ENCODE measurements around the gene TRDMT1.

The TRDMT1 gene, protein sequence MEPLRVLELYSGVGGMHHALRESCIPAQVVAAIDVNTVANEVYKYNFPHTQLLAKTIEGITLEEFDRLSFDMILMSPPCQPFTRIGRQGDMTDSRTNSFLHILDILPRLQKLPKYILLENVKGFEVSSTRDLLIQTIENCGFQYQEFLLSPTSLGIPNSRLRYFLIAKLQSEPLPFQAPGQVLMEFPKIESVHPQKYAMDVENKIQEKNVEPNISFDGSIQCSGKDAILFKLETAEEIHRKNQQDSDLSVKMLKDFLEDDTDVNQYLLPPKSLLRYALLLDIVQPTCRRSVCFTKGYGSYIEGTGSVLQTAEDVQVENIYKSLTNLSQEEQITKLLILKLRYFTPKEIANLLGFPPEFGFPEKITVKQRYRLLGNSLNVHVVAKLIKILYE

DNA sequence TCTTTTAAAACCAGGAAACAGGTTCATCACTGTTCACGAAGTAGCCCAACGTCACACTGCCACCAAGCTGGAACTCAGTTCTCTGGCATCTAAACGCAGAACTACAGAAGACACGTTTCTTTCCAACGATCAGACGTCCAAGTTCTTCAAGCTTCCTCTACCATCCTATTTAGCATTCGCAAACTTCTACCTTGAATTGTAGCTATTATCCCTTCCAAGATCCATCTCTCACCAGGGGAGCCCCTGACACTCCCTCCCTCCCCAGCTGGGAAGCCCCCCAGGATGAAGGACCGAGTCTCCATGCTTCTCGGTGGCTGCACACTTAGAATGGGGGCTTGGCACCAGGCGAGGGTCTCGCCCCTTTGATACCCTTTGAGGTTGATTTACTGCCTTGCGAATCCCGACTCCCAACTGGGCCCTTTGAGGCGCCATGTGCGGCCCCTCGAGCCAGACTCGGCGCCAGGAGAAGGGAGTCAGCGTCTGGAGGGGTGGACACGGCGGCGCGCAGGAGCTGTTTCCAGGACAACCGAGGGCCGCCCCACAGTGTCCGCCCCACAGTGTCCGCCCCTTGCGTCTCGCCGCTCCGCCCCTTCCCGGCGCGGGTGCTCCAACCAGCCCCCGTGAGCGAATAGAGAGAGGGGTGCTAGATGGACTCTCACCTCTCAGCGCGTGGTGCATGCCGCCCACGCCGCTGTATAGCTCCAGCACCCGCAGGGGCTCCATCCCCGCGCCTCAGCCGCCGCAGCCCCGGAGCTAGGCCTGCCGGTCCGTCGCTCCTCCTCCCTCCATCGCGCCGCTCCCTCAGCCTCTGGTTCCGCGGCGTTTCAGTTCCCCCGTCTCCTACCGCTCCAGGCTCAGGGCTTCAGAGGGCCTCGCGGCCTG, at the start of gene TRDMT1:
Gene TRDMT1, minus strand, starts transcription at position 761 of the 882 bp plus-strand sequence. Its CDS starts 38 bp downstream, at position 723.
- peak; percentile 61 to 73 (median 67) for DNase-seq (ENCODE audit: low read depth in 3 of 3)

GRCh38 chr10:17250736-17251135, 49.3 kb upstream of the TRDMT1 start:
- DNase-seq (ENCODE audit: low read depth in 3 of 3) = no peak

DNA sequence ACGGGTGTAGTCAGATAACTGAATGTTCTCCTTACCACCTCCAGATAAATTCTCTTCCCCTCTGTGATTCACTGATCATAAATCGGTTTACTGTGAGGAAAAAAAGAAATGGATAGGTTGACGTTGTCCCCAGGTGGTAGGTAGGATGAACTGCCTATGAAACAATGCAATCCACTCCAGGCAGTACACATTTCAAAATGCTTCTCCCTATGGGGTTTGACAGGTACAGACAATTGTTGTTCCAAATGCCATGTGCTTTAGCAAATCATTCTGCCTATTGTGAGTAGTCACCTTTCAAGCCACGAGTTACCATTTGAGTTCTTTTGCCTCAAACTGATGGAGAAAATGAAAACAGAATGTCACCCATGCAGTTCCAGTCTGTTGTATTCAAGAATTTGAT, 48.3 kb upstream of the TRDMT1 start:
- DNase-seq (ENCODE audit: low read depth in 3 of 3) = no peak

- no peak for DNase-seq (ENCODE audit: low read depth in 3 of 3)
Observed at GRCh38 chr10:17248964-17249363, 47.5 kb upstream of the TRDMT1 start.

DNA sequence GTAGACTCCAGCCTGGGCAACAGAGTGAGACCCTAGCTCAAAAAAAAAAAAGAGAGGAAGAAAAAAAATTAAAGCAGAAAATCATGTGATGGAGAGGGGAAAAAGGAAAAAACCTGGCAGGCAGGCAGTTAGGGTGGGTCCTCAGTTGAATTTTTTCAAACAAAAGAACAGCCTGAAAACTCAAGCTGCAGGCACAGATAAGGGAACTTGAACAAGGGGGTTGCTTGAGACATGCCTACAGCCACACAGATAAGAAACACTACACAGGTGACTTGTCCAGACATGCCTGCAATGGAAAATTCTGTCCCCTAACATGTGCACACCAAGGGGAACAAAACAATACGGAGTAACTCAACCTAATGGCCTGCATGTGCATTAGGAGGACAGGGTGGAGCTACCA, 45.7 kb upstream of the TRDMT1 start:
- DNase-seq (ENCODE audit: low read depth in 3 of 3) = no peak

- DNase-seq (ENCODE audit: low read depth in 3 of 3) = no peak
Observed at GRCh38 chr10:17244700-17245365, 43.4 kb upstream of the TRDMT1 start.

DNA sequence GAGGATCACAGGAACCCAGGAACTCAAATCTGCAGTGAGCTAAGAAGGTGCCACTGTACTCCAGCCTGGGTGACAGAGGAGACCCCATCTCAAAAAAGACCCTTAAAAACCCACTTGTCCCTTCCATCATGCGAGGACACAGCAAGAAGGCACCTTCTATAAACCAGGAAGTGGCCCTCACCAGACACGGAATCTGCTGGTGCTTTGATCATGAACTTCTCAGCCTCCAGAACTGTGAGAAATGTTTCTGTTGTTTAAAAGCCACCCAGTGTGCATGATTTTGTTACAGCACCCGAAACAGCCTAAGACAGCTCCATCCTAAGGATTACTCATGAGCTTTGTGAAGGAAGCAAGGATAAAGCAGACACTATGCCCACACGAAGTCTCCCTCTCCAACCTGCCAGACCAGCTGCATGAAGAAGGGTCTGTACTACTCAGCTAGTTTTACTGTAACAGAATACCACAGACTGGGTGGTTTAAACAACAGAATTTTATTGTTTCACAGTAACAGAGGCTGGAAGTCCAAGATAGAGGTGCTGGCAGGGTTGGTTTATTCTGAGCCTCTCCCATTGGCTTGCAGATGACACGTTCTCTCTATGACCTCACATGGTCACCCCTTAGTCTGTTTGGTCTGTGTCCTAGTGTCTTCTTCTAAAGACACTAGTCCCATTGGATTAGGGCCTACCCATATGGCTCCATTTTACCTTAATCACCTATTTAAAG, 40.3 kb upstream of the TRDMT1 start:
- no peak for DNase-seq (ENCODE audit: low read depth in 3 of 3)

DNA sequence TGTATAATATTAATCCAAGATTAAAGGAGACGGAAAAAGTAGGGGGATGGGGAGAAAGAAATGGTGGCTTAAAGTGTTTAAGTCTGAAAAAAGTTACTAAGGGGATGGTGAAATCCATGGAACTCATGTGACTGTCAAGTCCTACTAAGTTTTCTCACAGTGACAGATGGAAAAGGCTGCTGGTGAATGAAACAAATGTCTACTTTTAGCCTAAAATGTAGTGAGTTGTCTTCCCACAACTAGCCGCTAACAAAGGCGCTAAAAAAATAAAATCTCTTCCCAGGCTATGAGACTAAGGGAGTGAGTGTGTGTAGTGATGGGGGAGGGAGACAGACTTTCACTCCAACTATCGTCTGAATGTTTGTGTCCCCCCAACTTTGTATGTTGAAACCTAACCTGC, 39.1 kb upstream of the TRDMT1 start:
- no peak for DNase-seq (ENCODE audit: low read depth in 3 of 3)

GRCh38 chr10:17240096-17240495, 38.6 kb upstream of the TRDMT1 start:
- no peak for DNase-seq (ENCODE audit: low read depth in 3 of 3)

DNA sequence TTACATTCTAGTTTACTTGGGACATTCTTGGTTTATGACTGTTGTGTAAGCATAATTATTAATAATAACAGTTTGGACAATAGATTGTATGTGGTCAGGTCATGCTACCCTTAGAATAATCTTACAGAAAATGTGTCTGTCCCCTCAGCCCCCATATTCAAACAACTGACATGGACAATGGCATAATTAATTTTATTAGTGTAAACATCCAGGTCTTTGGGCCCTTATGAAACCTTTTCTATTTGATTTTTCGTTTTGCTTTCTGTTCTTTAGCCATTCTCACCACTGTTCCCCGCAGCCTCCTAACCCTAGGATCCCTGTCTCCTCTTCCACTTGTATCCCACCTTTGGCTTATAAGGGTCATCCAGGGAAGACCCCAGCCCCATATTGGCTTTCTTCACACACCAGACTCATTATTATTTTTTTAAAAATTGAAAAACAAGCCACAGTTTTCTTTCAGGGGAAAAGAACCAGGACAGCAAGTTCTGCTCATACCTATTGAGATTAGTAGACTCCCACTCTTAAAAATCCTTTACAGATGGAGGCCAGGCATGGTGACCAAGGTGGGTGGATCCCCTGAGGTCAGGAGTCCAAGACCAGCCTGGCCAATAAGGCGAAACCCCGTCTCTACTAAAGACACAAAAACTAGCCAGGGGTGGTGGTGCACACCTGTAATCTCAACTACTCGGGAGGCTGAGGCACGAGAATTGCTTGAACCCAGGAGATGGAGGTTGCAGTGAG, 38.0 kb upstream of the TRDMT1 start:
- DNase-seq (ENCODE audit: low read depth in 3 of 3) = no peak

GRCh38 chr10:17238445-17239291, 37.2 kb upstream of the TRDMT1 start:
- DNase-seq (ENCODE audit: low read depth in 3 of 3) = no peak

- no peak for DNase-seq (ENCODE audit: low read depth in 3 of 3)
Observed at GRCh38 chr10:17237915-17238444, 36.5 kb upstream of the TRDMT1 start.

- DNase-seq (ENCODE audit: low read depth in 3 of 3) = no peak
Observed at GRCh38 chr10:17237149-17237527, 35.7 kb upstream of the TRDMT1 start.

GRCh38 chr10:17236468-17237148, 35.1 kb upstream of the TRDMT1 start:
- no peak for DNase-seq (ENCODE audit: low read depth in 3 of 3)

DNA sequence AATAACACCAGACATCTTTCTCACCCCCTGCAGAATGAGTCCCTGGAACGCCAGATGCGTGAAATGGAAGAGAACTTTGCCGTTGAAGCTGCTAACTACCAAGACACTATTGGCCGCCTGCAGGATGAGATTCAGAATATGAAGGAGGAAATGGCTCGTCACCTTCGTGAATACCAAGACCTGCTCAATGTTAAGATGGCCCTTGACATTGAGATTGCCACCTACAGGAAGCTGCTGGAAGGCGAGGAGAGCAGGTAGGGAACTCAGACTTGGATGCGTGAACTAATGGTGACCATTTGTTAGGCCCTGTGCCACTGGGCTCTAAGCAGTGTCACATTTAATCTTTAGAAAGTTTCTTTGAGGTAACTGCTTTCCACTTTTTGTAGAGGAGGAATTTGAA, 33.7 kb upstream of the TRDMT1 start:
- DNase-seq (ENCODE audit: low read depth in 3 of 3) = no peak

DNA sequence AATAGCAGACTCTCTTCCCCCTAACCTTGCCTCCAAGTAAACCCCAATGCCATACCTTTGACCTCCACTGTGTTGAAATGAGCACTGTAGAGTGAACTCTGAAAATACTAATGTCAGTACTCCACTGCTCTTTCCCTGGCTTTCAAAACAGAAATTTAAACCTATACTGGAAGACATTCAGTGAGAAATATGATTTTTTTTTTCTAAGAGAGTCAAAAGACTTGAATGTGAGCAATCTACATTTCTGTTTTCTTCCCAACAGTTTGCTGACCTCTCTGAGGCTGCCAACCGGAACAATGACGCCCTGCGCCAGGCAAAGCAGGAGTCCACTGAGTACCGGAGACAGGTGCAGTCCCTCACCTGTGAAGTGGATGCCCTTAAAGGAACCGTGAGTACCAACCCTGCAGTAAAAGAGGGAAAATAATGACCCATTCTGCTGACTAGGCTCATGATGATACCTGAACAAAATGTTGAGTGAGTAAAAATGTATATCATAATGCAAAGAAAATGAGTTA, 33.0 kb upstream of the TRDMT1 start:
- no peak for DNase-seq (ENCODE audit: low read depth in 3 of 3)

DNA sequence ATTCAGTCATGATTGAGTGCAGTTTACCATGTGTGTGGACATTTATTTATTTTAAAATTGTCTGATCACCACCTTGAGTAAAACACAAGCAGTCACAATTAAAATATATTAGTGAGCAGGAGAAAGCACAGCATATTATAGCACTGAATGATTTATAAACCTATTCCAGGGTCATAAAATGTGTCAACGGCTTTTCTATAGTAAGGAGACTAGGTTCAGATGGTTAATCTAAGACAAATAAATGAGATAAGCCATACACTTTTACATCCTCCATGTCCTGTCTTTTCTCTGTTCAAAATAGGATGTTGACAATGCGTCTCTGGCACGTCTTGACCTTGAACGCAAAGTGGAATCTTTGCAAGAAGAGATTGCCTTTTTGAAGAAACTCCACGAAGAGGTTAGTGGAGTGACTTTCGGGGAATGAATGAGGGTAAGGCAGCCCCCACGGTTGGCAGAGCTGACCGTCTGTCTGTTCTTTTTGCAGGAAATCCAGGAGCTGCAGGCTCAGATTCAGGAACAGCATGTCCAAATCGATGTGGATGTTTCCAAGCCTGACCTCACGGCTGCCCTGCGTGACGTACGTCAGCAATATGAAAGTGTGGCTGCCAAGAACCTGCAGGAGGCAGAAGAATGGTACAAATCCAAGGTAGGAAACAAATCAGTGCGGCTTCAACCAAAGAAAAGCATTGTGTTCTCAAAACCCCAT, 32.0 kb upstream of the TRDMT1 start:
- DNase-seq (ENCODE audit: low read depth in 3 of 3) = no peak

DNA sequence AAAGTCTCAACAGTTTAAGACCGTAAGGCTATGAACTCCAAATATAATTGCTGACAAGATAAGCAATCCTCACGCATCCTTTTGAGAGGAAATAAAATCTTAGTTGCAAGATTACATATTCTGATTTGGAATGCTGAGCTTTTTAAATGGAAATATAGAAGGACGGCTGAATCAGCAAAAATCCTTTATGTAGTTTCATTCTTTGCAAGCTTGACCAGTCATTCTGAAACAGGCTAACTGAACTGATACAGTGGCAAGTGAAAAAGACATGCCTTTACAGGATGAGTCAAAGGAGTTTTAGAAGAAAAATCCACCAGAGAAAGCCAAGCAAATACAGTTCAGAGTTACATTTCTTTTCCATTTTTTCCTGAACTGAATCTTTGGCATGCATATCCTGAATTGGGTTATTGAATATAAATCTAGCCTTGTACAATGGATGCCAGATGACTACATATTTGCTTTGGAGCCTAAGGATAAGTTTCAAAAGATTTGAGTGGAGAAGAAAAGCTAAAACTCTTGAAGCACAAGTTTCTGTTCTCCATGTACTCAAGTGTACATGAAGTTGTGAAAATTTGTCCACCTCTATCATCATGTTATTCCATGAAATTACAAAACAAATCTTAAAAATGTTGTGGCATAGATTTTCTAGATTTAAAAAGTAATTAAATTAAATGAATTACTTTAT, 30.9 kb upstream of the TRDMT1 start:
- DNase-seq (ENCODE audit: low read depth in 3 of 3) = no peak

Measured in stimulated activated CD4-positive, alpha-beta T cell treated with anti-CD3 and anti-CD28 coated beads, TNF-alpha, amount 100 ng/mL, for 48 hours (primary cell).